ENCODE data around the gene SKI. TPM values are rescaled to one million over a fixed set of nuclear protein-coding genes. Genes with fewer than 3 reads are reported as not detected.
"Not testable (repeated sequence)": the region's sequence is repeated elsewhere in the genome, so short reads cannot be mapped to it uniquely, and the experiment has no call there.

SKI gene
- total RNA-seq, 1 donor from 2014 or later = 12.1 TPM

- peak; percentile 88 for DNase-seq (ENCODE audit: low read depth)
Measured at GRCh38 chr1:2290595-2291510, 62.7 kb downstream of the SKI start.

DNA sequence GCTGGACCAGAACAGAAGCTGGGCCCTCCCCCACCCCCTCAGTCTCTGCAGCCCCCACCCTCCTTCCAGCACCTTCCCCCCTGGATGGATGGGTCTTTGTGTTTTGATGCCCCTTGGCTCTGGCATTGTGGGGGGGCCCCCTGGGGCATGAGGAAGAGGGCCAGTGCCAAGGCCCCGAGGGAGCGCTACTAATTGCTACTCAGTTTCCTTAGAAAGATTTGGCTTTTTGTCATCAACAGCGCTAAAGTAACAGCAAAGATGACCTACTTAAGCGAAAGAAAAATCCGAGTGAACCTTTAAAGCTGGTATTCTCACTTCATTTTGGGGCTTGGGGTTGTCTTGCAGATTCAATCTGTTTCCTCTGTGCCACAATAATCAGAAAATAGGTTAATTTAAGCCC, 63.5 kb downstream of the SKI start:
- DNase-seq (ENCODE audit: low read depth) = no peak

GRCh38 chr1:2292725-2293450, 64.8 kb downstream of the SKI start:
- no peak for DNase-seq (ENCODE audit: low read depth)

DNA sequence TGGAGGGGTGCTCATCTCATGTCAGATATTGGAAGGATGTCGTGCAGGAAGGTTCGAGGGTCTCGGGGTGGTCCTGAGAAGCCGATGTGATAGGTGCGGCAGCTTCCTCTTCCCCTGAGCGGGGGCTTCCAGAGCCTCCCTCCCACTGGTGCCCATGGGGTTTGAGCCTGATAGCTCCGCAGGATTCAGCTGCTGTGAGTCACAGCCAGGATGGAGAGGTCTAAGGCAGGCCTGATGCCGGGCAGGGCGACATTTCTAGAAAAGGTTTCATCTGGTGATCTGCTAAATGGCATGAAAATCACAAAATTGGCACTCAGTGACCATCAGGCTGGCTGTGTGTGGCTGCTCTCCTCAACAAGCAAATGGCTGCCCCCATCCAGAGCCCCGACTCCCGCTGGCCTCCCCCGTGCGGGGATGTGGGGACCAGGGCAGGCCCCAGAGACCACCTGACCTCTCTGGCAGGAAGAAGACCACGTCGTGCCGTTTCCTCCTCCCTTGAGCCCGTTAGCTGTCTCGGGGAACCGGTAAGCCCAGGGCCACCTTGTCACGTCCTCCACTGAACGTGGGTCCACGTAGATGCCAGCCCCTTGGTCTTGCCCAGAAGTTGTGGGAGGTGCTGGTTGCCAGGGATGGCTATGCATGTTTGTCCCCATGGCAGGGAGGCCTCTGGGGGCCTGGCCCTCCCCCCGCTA, 66.1 kb downstream of the SKI start:
- DNase-seq (ENCODE audit: low read depth) = no peak

DNA sequence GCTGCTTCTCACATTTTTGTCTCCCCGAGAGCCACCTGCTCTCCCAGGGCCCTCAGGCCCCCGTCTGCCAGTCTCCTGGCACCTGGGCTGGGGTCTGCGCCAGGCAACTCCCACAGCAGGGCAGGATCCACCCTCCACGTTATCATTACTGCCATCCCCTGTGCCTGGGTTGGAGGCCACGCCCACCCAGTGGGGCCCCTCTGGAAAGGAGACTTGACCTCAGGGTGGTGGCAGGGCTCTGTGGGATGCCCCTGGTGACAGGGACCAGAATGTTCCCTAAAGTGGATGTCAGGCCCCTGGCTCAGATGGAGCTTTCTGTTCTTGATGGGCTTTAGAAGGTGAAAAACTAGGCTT, 66.6 kb downstream of the SKI start:
- DNase-seq (ENCODE audit: low read depth) = no peak

GRCh38 chr1:2295526-2295925, 67.4 kb downstream of the SKI start:
- no peak for DNase-seq (ENCODE audit: low read depth)

DNA sequence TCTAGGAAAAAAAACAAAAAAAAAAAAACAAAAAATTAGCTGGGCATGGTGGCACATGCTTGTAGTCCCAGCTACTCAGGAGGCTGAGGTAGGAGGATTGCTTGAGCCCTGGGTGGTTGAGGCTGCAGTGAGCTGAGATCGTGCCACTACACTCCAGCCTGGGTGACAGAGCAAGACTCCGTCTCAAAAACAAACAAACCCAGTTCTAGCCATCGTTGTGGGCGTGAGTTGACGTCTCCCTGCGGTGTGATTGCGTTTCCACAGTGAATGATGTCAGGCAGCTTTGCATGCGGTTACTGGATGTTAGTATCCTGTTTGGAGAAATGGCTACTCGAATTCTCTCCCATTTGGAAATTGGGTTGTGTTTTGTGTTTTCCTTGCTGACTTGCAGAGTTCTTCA, 68.1 kb downstream of the SKI start:
- DNase-seq (ENCODE audit: low read depth) = not testable (repeated sequence)

DNA sequence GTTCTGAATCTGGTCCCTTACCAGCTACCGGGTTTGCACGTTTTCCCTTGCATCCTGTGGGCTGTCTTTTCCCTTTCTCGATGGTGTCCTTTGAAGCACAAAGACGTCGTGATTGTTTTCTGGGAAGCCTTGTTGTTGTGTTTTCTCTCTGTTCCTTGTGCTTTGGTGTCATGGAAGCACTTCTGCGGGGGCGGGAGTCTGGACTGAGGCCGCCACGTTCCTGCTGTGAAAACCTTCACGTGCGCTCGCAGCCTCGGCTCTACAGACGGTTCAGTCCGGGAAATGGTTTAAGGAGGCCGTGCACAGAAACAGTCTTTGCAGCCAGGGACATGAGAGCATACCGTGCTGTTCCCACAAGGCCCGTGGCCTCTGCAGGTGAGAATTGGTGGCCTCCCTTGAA, 68.5 kb downstream of the SKI start:
- no peak for DNase-seq (ENCODE audit: low read depth)

DNA sequence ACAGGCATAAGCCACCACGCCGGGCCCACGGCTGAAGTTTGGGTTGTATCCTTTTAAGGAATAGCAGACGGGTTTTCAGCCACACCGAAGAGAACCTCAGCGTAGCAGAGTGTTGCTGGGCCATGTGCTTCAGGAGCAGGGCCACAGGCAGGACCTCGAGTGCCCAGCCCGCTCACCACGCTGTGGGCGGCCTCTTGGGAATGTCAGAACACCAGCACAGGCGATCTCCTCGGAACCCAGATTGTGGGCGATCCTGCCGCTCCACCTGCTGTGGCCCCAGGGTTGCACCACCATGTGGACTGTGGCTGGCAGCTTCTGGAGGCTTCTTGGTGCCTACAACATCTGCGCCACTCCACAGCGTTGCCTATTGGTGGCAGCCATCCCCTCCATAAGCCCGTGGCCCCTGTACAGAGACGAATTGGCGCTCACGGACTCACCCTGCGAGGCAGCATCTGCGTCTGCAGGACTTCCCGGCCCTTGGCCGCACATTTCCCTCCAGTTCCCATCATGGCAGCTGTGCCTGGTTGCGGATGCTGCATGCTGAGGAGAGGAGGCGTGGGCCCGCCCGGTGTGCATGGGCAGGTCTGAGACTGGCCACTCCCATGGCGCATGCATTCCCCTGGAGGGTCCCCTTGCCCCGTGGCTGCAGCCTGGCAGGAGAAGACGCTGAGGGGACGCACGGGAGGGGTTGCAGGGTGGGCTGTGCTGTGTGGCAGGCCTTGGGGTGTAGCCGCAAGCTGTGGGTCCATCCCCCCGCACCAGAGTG, 69.3 kb downstream of the SKI start:
- no peak for DNase-seq (ENCODE audit: low read depth)

GRCh38 chr1:2298685-2299084, 70.6 kb downstream of the SKI start:
- DNase-seq (ENCODE audit: low read depth) = no peak

- DNase-seq (ENCODE audit: low read depth) = no peak
Measured at GRCh38 chr1:2299131-2299627, 71.1 kb downstream of the SKI start.

DNA sequence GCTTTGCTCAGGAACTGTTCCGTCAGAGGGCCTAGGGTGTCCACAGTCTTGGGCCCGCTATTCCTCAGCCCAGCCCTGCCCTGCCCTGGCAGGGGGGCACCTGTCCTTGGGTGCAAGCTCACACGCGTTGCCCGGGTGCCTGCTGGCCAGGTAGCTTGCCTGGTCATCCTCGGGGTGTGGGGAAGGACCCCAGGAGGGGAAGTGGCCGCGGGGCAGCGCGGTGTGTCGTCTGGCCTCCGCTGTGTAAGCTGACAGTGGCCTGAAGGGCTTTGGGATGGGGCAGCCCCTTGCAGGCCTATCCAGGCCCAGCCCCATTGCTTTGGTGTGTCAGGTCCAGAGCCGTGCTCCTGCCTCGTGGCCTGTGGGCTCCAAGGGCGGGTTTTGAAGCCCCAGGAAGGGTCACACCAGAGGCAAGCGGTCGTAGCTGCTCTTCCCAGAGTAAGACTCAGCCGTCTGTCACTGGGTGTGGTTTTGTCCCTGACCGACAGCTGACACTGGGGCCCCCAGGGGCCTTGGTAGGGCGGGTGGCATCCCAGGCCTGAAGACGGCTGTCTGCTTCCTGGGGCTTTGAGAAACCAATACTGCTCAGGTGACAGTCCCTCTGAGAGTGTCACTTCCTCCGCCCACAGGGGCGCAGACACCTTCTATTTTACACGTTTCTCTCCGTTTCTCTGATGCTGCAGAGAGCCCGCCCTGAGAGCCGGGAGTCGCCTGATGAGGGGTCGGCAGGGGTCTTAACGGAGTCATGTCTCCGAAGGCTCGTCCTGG, 72.1 kb downstream of the SKI start:
- peak; percentile 93 for DNase-seq (ENCODE audit: low read depth)

GRCh38 chr1:2300851-2301606, 72.9 kb downstream of the SKI start:
- DNase-seq (ENCODE audit: low read depth) = peak; percentile 89

DNA sequence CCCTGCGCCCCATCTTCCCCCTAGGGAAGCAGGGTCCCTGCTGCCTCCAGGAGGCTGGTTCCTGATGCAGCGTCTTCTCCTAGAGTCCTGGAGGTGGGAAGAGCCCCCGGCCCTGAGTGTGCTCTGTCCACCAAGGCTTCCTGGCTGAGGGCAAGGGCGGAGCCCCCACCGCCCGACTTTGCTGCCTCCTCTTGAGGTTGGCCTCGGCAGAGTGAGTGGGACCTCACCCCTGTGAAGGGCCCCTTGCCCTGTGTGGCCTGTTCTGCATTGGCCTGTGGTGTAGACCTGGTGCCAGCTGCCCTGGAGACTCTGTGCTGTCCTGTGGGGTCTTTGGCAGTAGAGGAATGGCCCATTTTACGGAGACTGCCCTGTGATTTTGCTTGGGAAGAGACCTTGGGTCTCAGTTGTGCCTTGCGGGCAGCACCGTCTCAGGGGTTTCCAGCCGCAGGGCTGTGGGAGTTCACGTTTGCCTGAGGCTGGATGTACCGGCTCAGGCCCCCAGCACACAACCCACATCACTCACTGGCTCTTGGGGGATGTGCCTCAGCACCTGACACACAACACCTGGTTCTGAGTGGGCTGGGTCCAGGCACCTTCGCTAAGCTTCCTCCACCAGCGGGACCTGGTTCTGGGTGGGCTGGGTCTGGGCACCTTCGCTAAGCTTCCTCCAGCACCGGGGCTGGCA, 73.6 kb downstream of the SKI start:
- DNase-seq (ENCODE audit: low read depth) = no peak

DNA sequence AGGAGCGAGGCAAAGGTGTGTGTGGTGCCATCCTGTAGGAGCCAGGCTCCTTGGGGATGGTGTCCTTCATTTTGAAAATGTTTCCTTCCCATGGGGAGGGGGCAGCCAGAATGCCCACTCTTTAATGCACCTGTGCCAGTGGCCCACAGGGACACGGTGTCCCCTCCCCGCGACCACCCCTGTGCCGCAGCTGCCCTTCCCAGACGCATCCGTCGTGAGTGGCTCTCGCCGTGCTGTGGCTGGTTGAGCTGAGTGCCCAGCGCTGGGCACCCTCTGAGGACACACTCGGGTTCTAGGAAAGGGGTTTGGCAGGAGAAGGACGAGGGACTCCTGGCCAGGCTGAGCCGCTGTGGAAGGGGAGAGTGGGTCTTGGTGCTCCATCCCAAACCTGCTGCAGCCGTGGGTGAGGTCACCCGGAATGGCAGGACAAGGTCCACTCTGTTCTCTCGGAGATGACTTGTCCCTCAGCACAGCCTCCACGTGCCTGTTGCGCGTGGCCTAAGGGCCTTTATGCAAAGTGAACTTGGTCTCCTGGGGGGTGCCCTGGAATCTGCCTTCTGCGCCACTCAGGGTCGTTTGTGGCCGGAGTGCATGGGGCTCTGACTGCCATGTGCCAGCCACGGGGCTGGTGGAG, 74.3 kb downstream of the SKI start:
- no peak for DNase-seq (ENCODE audit: low read depth)

GRCh38 chr1:2303016-2303775, 75.1 kb downstream of the SKI start:
- no peak for DNase-seq (ENCODE audit: low read depth)

- no peak for DNase-seq (ENCODE audit: low read depth)
Measured at GRCh38 chr1:2303781-2304180, 75.7 kb downstream of the SKI start.

DNA sequence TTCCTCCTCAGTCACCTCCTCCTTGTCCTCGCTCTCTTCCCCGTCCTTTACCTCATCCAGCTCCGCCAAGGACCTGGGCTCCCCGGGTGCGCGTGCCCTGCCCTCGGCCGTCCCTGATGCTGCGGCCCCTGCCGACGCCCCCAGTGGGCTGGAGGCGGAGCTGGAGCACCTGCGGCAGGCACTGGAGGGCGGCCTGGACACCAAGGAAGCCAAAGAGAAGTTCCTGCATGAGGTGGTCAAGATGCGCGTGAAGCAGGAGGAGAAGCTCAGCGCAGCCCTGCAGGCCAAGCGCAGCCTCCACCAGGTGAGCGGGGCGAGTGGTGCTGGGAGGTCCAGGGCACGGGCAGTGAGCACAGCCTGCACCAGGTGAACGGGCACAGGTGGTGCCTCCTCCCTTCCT, 76.2 kb downstream of the SKI start:
- DNase-seq (ENCODE audit: low read depth) = no peak

Data from myocyte (in vitro differentiated cells).